ENCODE results near the gene MAPK11.

The MAPK11 gene

GRCh38 chr22:50287731-50288130, 17.6 kb upstream of the MAPK11 start:
- H4K8ac ChIP-seq (ENCODE audit: low read depth, low read length) = no peak overlapping the region
- H3K36me3 ChIP-seq (ENCODE audit: control insufficient read depth, insufficient read depth, low read length) = peaks cover 2% of the 10 kb centered on the region
- H3K18ac ChIP-seq (ENCODE audit: low read length) = no peak overlapping the region
- H3K4me1 ChIP-seq (ENCODE audit: control insufficient read depth, low read depth, low read length) = no peaks in the 10 kb centered on the region
- no peak overlapping the region for H2BK15ac ChIP-seq (replicated peaks; ENCODE audit: low read depth)
- no peak overlapping the region for H2BK5ac ChIP-seq (ENCODE audit: low read length)
- H3K56ac ChIP-seq (ENCODE audit: low read length) = no peak overlapping the region
- DNase-seq = no peak
- no CpG with 5 or more reads among the region's 31 CpGs for WGBS (ENCODE audit: extremely low coverage, insufficient coverage, low lambda C conversion rate)
- H3K79me2 ChIP-seq (ENCODE audit: control insufficient read depth, insufficient read depth, low read length) = peaks cover 12% of the 10 kb centered on the region
- H2BK120ac ChIP-seq (ENCODE audit: low read depth, low read length) = no peak overlapping the region
- H3K4ac ChIP-seq (ENCODE audit: low read depth, low read length) = no peak overlapping the region
- no peak overlapping the region for H3K27ac ChIP-seq (ENCODE audit: low read depth, low read length)
- no peaks in the 10 kb centered on the region for H3K27me3 ChIP-seq (ENCODE audit: insufficient read depth, low read length, poor library complexity)
- H4K5ac ChIP-seq (ENCODE audit: low read length) = no peak overlapping the region
- no peak overlapping the region for H3K9ac ChIP-seq (ENCODE audit: low read length)
- H3K4me2 ChIP-seq (ENCODE audit: low read length) = no peak overlapping the region
- no peak overlapping the region for H3K4me3 ChIP-seq (ENCODE audit: low read length)
- H2AK5ac ChIP-seq (ENCODE audit: low read length) = no peak overlapping the region
- H3K23ac ChIP-seq (ENCODE audit: low read length) = no peak overlapping the region
- H3K79me1 ChIP-seq (ENCODE audit: low read length) = peaks cover 13% of the 10 kb centered on the region

GRCh38 chr22:50286701-50287318, 16.6 kb upstream of the MAPK11 start:
- peaks cover 3% of the 10 kb centered on the region for H3K36me3 ChIP-seq (ENCODE audit: control insufficient read depth, insufficient read depth, low read length)
- no peak overlapping the region for H3K27ac ChIP-seq (ENCODE audit: low read depth, low read length)
- no peak overlapping the region for H3K4ac ChIP-seq (ENCODE audit: low read depth, low read length)
- H2AK5ac ChIP-seq (ENCODE audit: low read length) = no peak overlapping the region
- no peak overlapping the region for H3K9ac ChIP-seq (ENCODE audit: low read length)
- no peak overlapping the region for H3K4me2 ChIP-seq (ENCODE audit: low read length)
- H3K79me1 ChIP-seq (ENCODE audit: low read length) = peaks cover 7% of the 10 kb centered on the region
- no peak overlapping the region for H3K23ac ChIP-seq (ENCODE audit: low read length)
- no peak for DNase-seq
- H3K79me2 ChIP-seq (ENCODE audit: control insufficient read depth, insufficient read depth, low read length) = peaks cover 7% of the 10 kb centered on the region
- no peak overlapping the region for H4K8ac ChIP-seq (ENCODE audit: low read depth, low read length)
- no peak overlapping the region for H3K4me3 ChIP-seq (ENCODE audit: low read length)
- no peak overlapping the region for H3K56ac ChIP-seq (ENCODE audit: low read length)
- no peaks in the 10 kb centered on the region for H3K27me3 ChIP-seq (ENCODE audit: insufficient read depth, low read length, poor library complexity)
- no peaks in the 10 kb centered on the region for H3K4me1 ChIP-seq (ENCODE audit: control insufficient read depth, low read depth, low read length)
- H4K5ac ChIP-seq (ENCODE audit: low read length) = no peak overlapping the region
- H3K18ac ChIP-seq (ENCODE audit: low read length) = no peak overlapping the region
- H2BK120ac ChIP-seq (ENCODE audit: low read depth, low read length) = no peak overlapping the region
- no peak overlapping the region for H2BK5ac ChIP-seq (ENCODE audit: low read length)
- H2BK15ac ChIP-seq (replicated peaks; ENCODE audit: low read depth) = no peak overlapping the region
- WGBS (ENCODE audit: extremely low coverage, insufficient coverage, low lambda C conversion rate) = no CpG with 5 or more reads among the region's 40 CpGs

GRCh38 chr22:50286275-50286674, 16.1 kb upstream of the MAPK11 start:
- no peak overlapping the region for H4K8ac ChIP-seq (ENCODE audit: low read depth, low read length)
- H3K79me1 ChIP-seq (ENCODE audit: low read length) = peaks cover 3% of the 10 kb centered on the region
- no peak overlapping the region for H3K4ac ChIP-seq (ENCODE audit: low read depth, low read length)
- no peak overlapping the region for H3K4me3 ChIP-seq (ENCODE audit: low read length)
- no peak overlapping the region for H3K23ac ChIP-seq (ENCODE audit: low read length)
- no peak overlapping the region for H3K18ac ChIP-seq (ENCODE audit: low read length)
- H3K56ac ChIP-seq (ENCODE audit: low read length) = no peak overlapping the region
- H3K27me3 ChIP-seq (ENCODE audit: insufficient read depth, low read length, poor library complexity) = no peaks in the 10 kb centered on the region
- H3K27ac ChIP-seq (ENCODE audit: low read depth, low read length) = no peak overlapping the region
- H3K36me3 ChIP-seq (ENCODE audit: control insufficient read depth, insufficient read depth, low read length) = peaks cover 4% of the 10 kb centered on the region
- H4K5ac ChIP-seq (ENCODE audit: low read length) = no peak overlapping the region
- H3K9ac ChIP-seq (ENCODE audit: low read length) = no peak overlapping the region
- DNase-seq = no peak
- WGBS (ENCODE audit: extremely low coverage, insufficient coverage, low lambda C conversion rate) = no CpG with 5 or more reads among the region's 21 CpGs
- H3K79me2 ChIP-seq (ENCODE audit: control insufficient read depth, insufficient read depth, low read length) = peaks cover 2% of the 10 kb centered on the region
- H3K4me1 ChIP-seq (ENCODE audit: control insufficient read depth, low read depth, low read length) = no peaks in the 10 kb centered on the region
- no peak overlapping the region for H2AK5ac ChIP-seq (ENCODE audit: low read length)
- no peak overlapping the region for H2BK5ac ChIP-seq (ENCODE audit: low read length)
- no peak overlapping the region for H2BK120ac ChIP-seq (ENCODE audit: low read depth, low read length)
- no peak overlapping the region for H2BK15ac ChIP-seq (replicated peaks; ENCODE audit: low read depth)
- no peak overlapping the region for H3K4me2 ChIP-seq (ENCODE audit: low read length)

- Histone ChIP-seq H3K36me3 (ENCODE audit: control insufficient read depth, insufficient read depth, low read length) (peaks cover 4% of the 10 kb centered on the region), H3K79me2 (ENCODE audit: control insufficient read depth, insufficient read depth, low read length) (no peaks in the 10 kb centered on the region)
- WGBS (ENCODE audit: extremely low coverage, insufficient coverage, low lambda C conversion rate) = no CpG with 5 or more reads among the region's 34 CpGs
Measured at GRCh38 chr22:50285568-50286229, 15.5 kb upstream of the MAPK11 start.

GRCh38 chr22:50284479-50284878, 14.3 kb upstream of the MAPK11 start:
- H3K36me3 ChIP-seq (ENCODE audit: control insufficient read depth, insufficient read depth, low read length) = peaks cover 3% of the 10 kb centered on the region
- H3K27ac ChIP-seq (ENCODE audit: low read depth, low read length) = no peak overlapping the region
- no CpG with 5 or more reads among the region's 13 CpGs for WGBS (ENCODE audit: extremely low coverage, insufficient coverage, low lambda C conversion rate)
- H3K4me2 ChIP-seq (ENCODE audit: low read length) = no peak overlapping the region
- H2BK120ac ChIP-seq (ENCODE audit: low read depth, low read length) = no peak overlapping the region
- no peak overlapping the region for H2BK15ac ChIP-seq (replicated peaks; ENCODE audit: low read depth)
- no peak overlapping the region for H3K4me3 ChIP-seq (ENCODE audit: low read length)
- no peaks in the 10 kb centered on the region for H3K79me1 ChIP-seq (ENCODE audit: low read length)
- no peak overlapping the region for H3K23ac ChIP-seq (ENCODE audit: low read length)
- no peak overlapping the region for H3K9ac ChIP-seq (ENCODE audit: low read length)
- no peak for DNase-seq
- no peaks in the 10 kb centered on the region for H3K79me2 ChIP-seq (ENCODE audit: control insufficient read depth, insufficient read depth, low read length)
- no peak overlapping the region for H2BK5ac ChIP-seq (ENCODE audit: low read length)
- H4K5ac ChIP-seq (ENCODE audit: low read length) = no peak overlapping the region
- no peak overlapping the region for H2AK5ac ChIP-seq (ENCODE audit: low read length)
- no peaks in the 10 kb centered on the region for H3K4me1 ChIP-seq (ENCODE audit: control insufficient read depth, low read depth, low read length)
- H3K27me3 ChIP-seq (ENCODE audit: insufficient read depth, low read length, poor library complexity) = no peaks in the 10 kb centered on the region
- H3K18ac ChIP-seq (ENCODE audit: low read length) = no peak overlapping the region
- no peak overlapping the region for H3K56ac ChIP-seq (ENCODE audit: low read length)
- H3K4ac ChIP-seq (ENCODE audit: low read depth, low read length) = no peak overlapping the region
- no peak overlapping the region for H4K8ac ChIP-seq (ENCODE audit: low read depth, low read length)

More at GRCh38 chr22:50285568-50286229, 15.5 kb upstream of the MAPK11 start:
- no peak for DNase-seq
- Histone ChIP-seq H3K4me2 (ENCODE audit: low read length) (no peak overlapping the region), H3K23ac (ENCODE audit: low read length) (no peak overlapping the region), H3K27ac (ENCODE audit: low read depth, low read length) (no peak overlapping the region), H4K5ac (ENCODE audit: low read length) (no peak overlapping the region), H4K8ac (ENCODE audit: low read depth, low read length) (no peak overlapping the region), H3K27me3 (ENCODE audit: insufficient read depth, low read length, poor library complexity) (no peaks in the 10 kb centered on the region), H3K56ac (ENCODE audit: low read length) (no peak overlapping the region), H3K4me3 (ENCODE audit: low read length) (no peak overlapping the region), H3K79me1 (ENCODE audit: low read length) (peaks cover 3% of the 10 kb centered on the region), H2BK5ac (ENCODE audit: low read length) (no peak overlapping the region), H2AK5ac (ENCODE audit: low read length) (no peak overlapping the region), H3K9ac (ENCODE audit: low read length) (no peak overlapping the region), H2BK120ac (ENCODE audit: low read depth, low read length) (no peak overlapping the region), H3K4me1 (ENCODE audit: control insufficient read depth, low read depth, low read length) (no peaks in the 10 kb centered on the region), H3K18ac (ENCODE audit: low read length) (no peak overlapping the region), H3K4ac (ENCODE audit: low read depth, low read length) (no peak overlapping the region), H2BK15ac (replicated peaks; ENCODE audit: low read depth) (no peak overlapping the region)
